ENCODE measurements around the gene SIRT3.

- TF ChIP-seq CTCF (IDR thresholded peaks at IDR 0.05) (no peak), ZFX (IDR thresholded peaks at IDR 0.05; ENCODE audit: borderline replicate concordance) (no peak)
Observed at GRCh38 chr11:283405-284104, 47.4 kb upstream of the SIRT3 start.
